Neural progenitor cell (in vitro differentiated cells): ENCODE results near the gene SCN2B. TPM values are rescaled to one million over a fixed set of nuclear protein-coding genes. Genes with fewer than 3 reads are reported as not detected.

Experiments
- DNase-seq: peaks from one replicate; pipeline ENCODE4 v3.0.0-alpha.2; 2016; ENCODE audit warnings: low spot score
- H2AFZ ChIP-seq: fragments of 200-600 bp; sonication (generic); replicated peaks from 2 replicates; pipeline ENCODE4 v1.6.1; 2016; ENCODE audit warnings: antibody characterized with exemption
- H3F3A ChIP-seq: fragments of 200-600 bp; sonication (generic); 2 replicates; pipeline ENCODE4 v1.6.1; 2016; ENCODE audit warnings: antibody characterized with exemption, low read depth
- H3K27ac ChIP-seq: fragments of 200-600 bp; sonication (generic); 2 replicates; pipeline ENCODE4 v1.5.1; 2016; ENCODE audit warnings: mild to moderate bottlenecking
- H3K27me3 ChIP-seq: fragments of 200-600 bp; sonication (generic); 2 replicates; pipeline ENCODE4 v1.6.1; 2016; ENCODE audit warnings: mild to moderate bottlenecking, moderate library complexity
- H3K36me3 ChIP-seq: fragments of 200-600 bp; sonication (generic); 2 replicates; pipeline ENCODE4 v1.5.1; 2016
- H3K4me1 ChIP-seq: fragments of 200-600 bp; sonication (generic); 2 replicates; pipeline ENCODE4 v1.6.1; 2016; ENCODE audit warnings: mixed run types
- H3K4me2 ChIP-seq: fragments of 200-600 bp; sonication (generic); 2 replicates; pipeline ENCODE4 v1.6.1; 2016
- H3K4me3 ChIP-seq: fragments of 200-600 bp; sonication (generic); 2 replicates; pipeline ENCODE4 v1.5.1; 2016
- H3K79me2 ChIP-seq: fragments of 200-600 bp; sonication (generic); 2 replicates; pipeline ENCODE4 v1.6.1; 2016; ENCODE audit warnings: low read depth
- H3K9ac ChIP-seq: fragments of 200-600 bp; sonication (generic); 2 replicates; pipeline ENCODE4 v1.6.1; 2016
- H3K9me3 ChIP-seq: fragments of 200-600 bp; sonication (generic); 2 replicates; pipeline ENCODE4 v1.5.1; 2016; ENCODE audit warnings: low read depth
- H4K20me1 ChIP-seq: fragments of 200-600 bp; sonication (generic); 2 replicates; pipeline ENCODE4 v1.6.1; 2016; ENCODE audit warnings: low read depth
- H3K27ac Mint-ChIP-seq: 3 replicates; pipeline ENCODE4 v1.8.0; 2021; ENCODE audit warnings: mixed read lengths
- H3K27me3 Mint-ChIP-seq: 2 replicates; pipeline ENCODE4 v1.8.0; 2022; ENCODE audit warnings: low read depth, mild to moderate bottlenecking, inconsistent platforms, moderate library complexity, mixed read lengths; ENCODE audit not compliant: insufficient read depth
- H3K36me3 Mint-ChIP-seq: 3 replicates; pipeline ENCODE4 v1.8.0; 2021; ENCODE audit warnings: mixed read lengths
- H3K4me1 Mint-ChIP-seq: 3 replicates; pipeline ENCODE4 v1.8.0; 2021; ENCODE audit warnings: mixed read lengths
- H3K4me3 Mint-ChIP-seq: 3 replicates; pipeline ENCODE4 v1.8.0; 2021; ENCODE audit warnings: mild to moderate bottlenecking, moderate library complexity, mixed read lengths
- H3K9me3 Mint-ChIP-seq: 3 replicates; pipeline ENCODE4 v1.8.0; 2020; ENCODE audit warnings: mixed read lengths
- CTCF ChIP-seq: fragments of 200-600 bp; sonication (generic); IDR thresholded peaks from 2 replicates; pipeline ENCODE4 v1.5.1; 2017; ENCODE audit warnings: antibody characterized with exemption, mild to moderate bottlenecking
- EZH2 ChIP-seq: fragments of 200-600 bp; sonication (generic); IDR thresholded peaks from 2 replicates; pipeline ENCODE4 v1.6.1; 2017; ENCODE audit warnings: antibody characterized with exemption, mild to moderate bottlenecking, moderate library complexity
- EZH2phosphoT487 ChIP-seq: fragments of 200-600 bp; sonication (generic); IDR thresholded peaks from 2 replicates; pipeline ENCODE4 v1.6.1; 2017; ENCODE audit warnings: antibody characterized with exemption
- total RNA-seq: library from RNA; depleted of rRNA; stranded (reverse); fragments of >200 nt; gene quantifications from 2 replicates; pipeline ENCODE4 v1.2.3, GENCODE V29; 2015; ENCODE audit warnings: low replicate concordance

SCN2B gene
- total RNA-seq, 1 donor from 2014 or later = 0.15 TPM

GRCh38 chr11:118176778-118177134 is 317 bp upstream of the SCN2B start:
- Histone ChIP-seq H3K9me3 (no peaks in the 10 kb centered on the region), H3F3A (peaks cover 20% of the 10 kb centered on the region), H3K4me3 (peak overlapping the region; percentile 81), H3K9ac (no peak overlapping the region), H4K20me1 (no peaks in the 10 kb centered on the region), H3K4me2 (peak overlapping the region; percentile 92), H3K79me2 (no peaks in the 10 kb centered on the region), H2AFZ (peak overlapping the region; percentile 100), H3K4me1 (peaks cover 27% of the 10 kb centered on the region), H3K27me3 (peaks cover 46% of the 10 kb centered on the region), H3K27ac (no peak overlapping the region), H3K36me3 (no peaks in the 10 kb centered on the region)
- no peak overlapping the region for H3K27ac Mint-ChIP-seq
- TF ChIP-seq CTCF (no peak), EZH2phosphoT487 (no peak), EZH2 (no peak)
- H3K4me1 Mint-ChIP-seq = peaks cover 41% of the 10 kb centered on the region
- H3K4me3 Mint-ChIP-seq = peak overlapping the region; percentile 83
- no peaks in the 10 kb centered on the region for H3K36me3 Mint-ChIP-seq
- no peaks in the 10 kb centered on the region for H3K9me3 Mint-ChIP-seq
- DNase-seq = no peak
- peaks cover 21% of the 10 kb centered on the region for H3K27me3 Mint-ChIP-seq

GRCh38 chr11:118175031-118175992 is 1.1 kb downstream of the SCN2B start:
- Histone ChIP-seq H3K27me3 (peaks cover 59% of the 10 kb centered on the region), H3K4me3 (peak overlapping the region; percentile 81), H4K20me1 (no peaks in the 10 kb centered on the region), H3F3A (peaks cover 20% of the 10 kb centered on the region), H3K9ac (no peak overlapping the region), H3K4me2 (peak overlapping the region; percentile 92), H3K36me3 (no peaks in the 10 kb centered on the region), H3K27ac (no peak overlapping the region), H2AFZ (peak overlapping the region; percentile 100), H3K4me1 (peaks cover 32% of the 10 kb centered on the region), H3K9me3 (no peaks in the 10 kb centered on the region), H3K79me2 (no peaks in the 10 kb centered on the region)
- Mint-ChIP-seq H3K36me3 (no peaks in the 10 kb centered on the region), H3K4me3 (peak overlapping the region; percentile 83), H3K27ac (peak overlapping the region; percentile 61), H3K4me1 (peaks cover 37% of the 10 kb centered on the region), H3K9me3 (no peaks in the 10 kb centered on the region), H3K27me3 (peaks cover 32% of the 10 kb centered on the region)
- DNase-seq = no peak
- no peak for TF ChIP-seq EZH2

GRCh38 chr11:118174006-118174567 is 2.4 kb downstream of the SCN2B start:
- Mint-ChIP-seq H3K27ac (peak overlapping the region; percentile 34), H3K9me3 (no peaks in the 10 kb centered on the region), H3K4me3 (peak overlapping the region; percentile 5), H3K4me1 (peaks cover 30% of the 10 kb centered on the region), H3K36me3 (no peaks in the 10 kb centered on the region), H3K27me3 (peaks cover 44% of the 10 kb centered on the region)
- Histone ChIP-seq H3K36me3 (no peaks in the 10 kb centered on the region), H3K9me3 (no peaks in the 10 kb centered on the region), H3K4me1 (peaks cover 28% of the 10 kb centered on the region), H2AFZ (no peak overlapping the region), H3K4me2 (no peak overlapping the region), H3K4me3 (no peak overlapping the region), H3K27me3 (peaks cover 72% of the 10 kb centered on the region), H3K79me2 (no peaks in the 10 kb centered on the region), H4K20me1 (no peaks in the 10 kb centered on the region), H3F3A (peaks cover 11% of the 10 kb centered on the region), H3K9ac (no peak overlapping the region), H3K27ac (no peak overlapping the region)
- DNase-seq = no peak
- TF ChIP-seq EZH2 (no peak), CTCF (no peak), EZH2phosphoT487 (no peak)
